ENCODE results near the gene KIRREL3. TPM values are rescaled to one million over a fixed set of nuclear protein-coding genes. Genes with fewer than 3 reads are reported as not detected.
A peak's percentile ranks its signal among the peaks of the same experiment; 100 is the strongest.

The KIRREL3 gene
- polyA plus RNA-seq, 1 donor = 0.80 TPM

DNA sequence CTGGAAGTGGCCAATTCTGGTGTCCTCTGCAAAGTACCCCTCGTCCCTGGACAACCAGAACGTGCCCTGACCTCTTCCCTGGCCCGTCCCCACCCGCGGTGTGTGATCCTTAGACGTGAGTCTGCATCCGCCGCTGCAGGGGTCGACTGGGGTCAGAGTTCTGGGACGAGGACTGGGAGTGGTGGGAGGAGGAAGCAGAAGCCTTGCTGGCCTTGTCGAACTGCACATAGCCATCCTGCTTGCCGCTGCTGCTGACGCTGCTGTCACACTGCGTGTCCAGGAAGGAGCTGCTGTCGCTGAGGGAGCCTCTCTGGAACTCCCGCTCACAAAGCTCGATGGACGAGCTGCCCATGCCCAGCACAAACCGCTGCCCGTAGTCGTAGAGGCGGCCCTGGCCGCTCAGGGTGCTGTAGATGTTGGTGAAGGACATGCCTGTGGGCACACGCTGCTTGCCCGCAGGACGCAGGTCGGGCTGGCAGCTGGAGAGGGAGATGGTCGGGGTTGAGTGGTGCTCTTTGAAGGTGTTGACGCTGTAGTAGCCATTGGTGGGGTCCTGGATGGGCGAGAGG lies 576.0 kb downstream of the KIRREL3 start:
- DNase-seq (ENCODE audit: low read depth) = no peak

GRCh38 chr11:126423743-126424142 lies 576.8 kb downstream of the KIRREL3 start:
- no peak for DNase-seq (ENCODE audit: low read depth)

- no peak for DNase-seq (ENCODE audit: low read depth)
These were observed 577.4 kb downstream of the KIRREL3 start for GRCh38 chr11:126423154-126423553.

- no peak for DNase-seq (ENCODE audit: low read depth)
These were observed 578.1 kb downstream of the KIRREL3 start for GRCh38 chr11:126422446-126422845.

GRCh38 chr11:126421271-126421671 lies 579.3 kb downstream of the KIRREL3 start:
- DNase-seq (ENCODE audit: low read depth) = no peak

- no peak for DNase-seq (ENCODE audit: low read depth)
These were observed 579.8 kb downstream of the KIRREL3 start for GRCh38 chr11:126420698-126421256.

DNA sequence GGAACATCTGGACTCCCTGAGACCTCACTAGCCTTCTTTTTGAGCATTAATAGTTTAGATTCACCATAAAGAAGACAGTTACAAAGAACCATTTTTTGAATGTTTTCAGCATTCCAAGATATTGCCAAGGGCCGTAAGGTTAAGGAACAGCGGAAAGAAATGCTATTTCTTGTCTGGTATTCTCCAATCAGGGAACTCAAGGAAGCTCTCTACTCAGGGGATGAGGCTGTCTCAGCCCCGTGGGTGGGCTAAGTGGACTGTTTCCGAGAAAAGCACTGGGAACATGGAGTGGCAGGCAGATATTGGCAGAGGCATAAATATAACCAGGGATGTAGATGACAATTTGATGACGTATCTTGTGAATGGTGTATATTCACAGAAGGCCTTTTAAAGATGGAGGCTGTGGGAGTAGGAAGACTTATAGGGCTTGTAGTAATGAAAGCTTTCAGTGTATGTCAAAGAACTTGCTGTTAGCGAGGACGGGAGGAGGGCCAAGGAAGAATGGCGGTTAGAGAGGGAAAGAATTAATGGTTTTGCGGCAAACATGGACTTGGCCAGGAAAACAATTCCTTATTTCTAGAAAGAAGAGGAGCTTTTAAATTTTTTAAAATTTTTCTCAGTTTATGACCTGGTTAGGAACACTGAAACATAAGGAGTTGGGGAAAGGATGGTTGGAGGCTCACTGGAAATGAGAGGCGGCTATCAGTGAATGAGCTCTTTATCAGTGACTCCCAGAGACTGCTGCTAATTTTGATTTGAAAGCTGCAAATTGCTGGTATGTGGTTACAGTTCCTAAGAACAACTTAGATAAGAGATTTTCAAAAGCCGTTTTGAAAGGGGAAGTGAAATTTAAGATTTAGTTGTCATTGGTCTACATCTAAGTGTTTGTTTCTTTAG lies 580.5 kb downstream of the KIRREL3 start:
- no peak for DNase-seq (ENCODE audit: low read depth)

DNA sequence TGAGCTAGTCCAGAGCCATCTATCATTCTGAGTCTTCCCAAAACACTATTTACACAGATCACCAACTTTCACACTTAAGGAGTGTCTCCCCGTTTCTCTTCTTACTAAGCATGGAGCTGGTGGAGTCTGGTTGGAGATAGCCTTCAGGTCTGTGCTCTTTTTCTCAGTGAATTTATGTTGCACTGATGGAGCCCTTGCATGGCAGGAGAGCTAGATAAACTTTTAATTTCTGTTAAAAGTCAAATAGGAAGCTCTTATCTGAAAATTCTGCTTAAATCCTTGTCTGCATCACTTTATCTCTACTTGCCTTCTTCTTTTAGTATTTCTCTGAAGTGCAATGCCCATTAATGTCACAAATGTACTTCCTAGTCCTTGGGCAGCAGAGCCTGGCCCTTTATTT lies 581.7 kb downstream of the KIRREL3 start:
- DNase-seq (ENCODE audit: low read depth) = no peak

DNA sequence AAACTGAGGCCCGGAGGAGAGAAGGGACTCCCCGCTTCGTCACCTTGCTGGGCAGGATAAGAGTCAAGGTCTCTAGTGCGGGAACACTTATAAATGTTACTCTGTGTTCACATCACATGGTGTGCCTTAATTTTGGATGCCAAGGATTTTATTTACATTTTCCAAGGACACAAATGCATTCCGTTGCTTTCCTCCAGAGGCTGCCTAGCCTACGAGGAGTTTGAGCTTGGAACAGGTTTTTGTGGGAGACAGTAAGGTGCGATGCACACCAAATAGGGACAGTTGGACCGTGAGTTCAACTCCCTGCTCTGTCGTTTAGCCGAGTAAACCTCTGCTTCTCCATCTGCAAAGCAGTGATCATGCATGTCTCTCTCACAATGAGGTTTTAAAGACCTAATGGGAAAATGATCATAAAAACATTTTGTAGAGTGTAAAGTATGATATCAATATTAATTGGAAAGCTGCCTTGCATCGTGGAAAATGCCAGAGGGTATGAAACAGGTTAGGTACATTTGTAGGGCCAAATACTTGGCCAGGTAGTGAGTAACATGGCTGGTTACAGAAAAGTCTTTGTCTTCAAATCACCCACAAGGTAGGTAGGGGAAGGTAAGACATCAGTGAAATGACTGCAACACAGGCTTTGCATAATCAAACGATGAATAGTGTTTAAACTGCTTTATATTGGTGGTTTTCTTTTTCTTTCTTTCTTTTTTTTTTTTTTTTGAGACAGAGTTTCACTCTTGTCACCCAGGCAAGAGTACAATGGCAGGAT lies 583.3 kb downstream of the KIRREL3 start:
- no peak for DNase-seq (ENCODE audit: low read depth)

- peak; percentile 70 for DNase-seq (ENCODE audit: low read depth)
These were observed 584.0 kb downstream of the KIRREL3 start for GRCh38 chr11:126416542-126417090.

DNA sequence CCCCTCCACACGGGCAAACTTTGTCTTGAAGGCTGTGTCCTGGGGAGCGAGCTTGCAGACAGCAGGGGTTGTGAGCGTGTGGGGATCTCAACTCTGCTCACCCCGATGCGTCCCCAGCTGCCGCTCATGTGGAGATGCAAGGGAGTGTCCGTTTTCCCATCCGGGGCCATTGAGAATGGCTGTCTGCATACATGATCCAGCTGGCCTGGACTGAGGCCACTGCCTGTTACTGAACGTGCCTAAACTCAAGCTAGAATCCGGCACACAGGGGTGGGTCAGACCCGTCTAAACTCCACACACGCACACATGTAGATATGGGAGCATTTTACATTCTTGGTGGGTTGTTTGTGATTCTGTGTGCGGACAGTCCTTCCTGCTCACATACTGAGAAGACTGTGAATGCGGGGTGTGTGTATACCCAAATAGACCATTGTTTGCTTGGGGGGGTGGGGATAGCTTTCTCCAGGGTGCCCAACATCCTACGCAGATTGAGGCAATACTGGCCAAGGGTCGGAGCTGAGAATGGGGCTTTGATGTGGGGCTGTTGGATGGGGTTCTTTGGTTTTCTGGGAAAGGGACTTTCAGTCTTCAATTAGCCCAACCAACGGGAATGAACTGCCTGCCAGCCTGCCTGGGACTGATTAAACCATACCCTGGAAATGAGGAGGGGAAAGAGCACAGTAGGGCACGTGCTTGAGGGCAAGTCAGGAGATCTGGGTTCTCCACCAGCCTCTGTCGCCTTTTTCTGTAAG lies 584.7 kb downstream of the KIRREL3 start:
- peak; percentile 75 for DNase-seq (ENCODE audit: low read depth)

DNA sequence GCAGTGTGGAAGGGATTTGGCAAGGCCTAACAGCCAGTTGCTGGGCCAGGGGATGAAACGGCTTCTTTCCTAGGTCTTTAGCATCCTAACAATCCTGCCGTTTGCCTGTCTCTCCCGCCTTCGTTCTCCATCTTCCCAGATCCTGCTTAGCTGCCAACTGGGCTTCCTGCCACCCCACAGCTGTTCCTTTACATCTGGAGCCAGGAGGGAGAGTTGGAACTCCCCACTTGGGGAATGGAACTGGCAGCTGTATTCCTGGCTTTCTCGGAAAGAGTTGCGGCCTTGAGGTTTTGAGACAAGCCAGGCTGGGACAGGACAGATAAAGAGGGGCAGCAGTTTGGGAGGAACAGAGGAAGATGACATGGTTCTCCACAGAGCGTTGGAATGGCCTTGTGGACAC lies 585.4 kb downstream of the KIRREL3 start:
- DNase-seq (ENCODE audit: low read depth) = peak; percentile 93

DNA sequence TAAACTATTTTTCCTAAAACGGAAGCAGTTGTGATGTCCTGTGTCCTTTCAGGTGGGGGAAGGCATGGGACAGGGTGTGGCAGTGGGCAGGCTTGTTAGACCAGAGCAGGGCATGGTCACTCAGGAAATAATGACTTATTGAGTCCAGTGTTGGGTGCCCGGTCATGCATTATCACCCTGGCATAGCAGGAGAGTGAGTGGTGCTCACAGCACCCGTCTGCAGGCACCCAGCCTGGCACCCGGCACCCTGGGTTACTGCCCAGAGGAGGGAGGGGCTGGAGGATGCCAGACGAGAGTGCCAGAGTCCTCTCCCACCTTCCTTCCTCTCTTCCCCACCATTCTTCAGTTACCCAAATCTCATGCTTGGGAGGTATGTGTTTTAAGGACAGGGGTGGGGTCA lies 586.0 kb downstream of the KIRREL3 start:
- no peak for DNase-seq (ENCODE audit: low read depth)

- DNase-seq (ENCODE audit: low read depth) = no peak
These were observed 586.6 kb downstream of the KIRREL3 start for GRCh38 chr11:126413843-126414405.

- no peak for DNase-seq (ENCODE audit: low read depth)
These were observed 587.1 kb downstream of the KIRREL3 start for GRCh38 chr11:126413426-126413825.

- no peak for DNase-seq (ENCODE audit: low read depth)
These were observed 588.6 kb downstream of the KIRREL3 start for GRCh38 chr11:126411971-126412381.

- no peak for DNase-seq (ENCODE audit: low read depth)
These were observed 589.9 kb downstream of the KIRREL3 start for GRCh38 chr11:126410649-126411048.

DNA sequence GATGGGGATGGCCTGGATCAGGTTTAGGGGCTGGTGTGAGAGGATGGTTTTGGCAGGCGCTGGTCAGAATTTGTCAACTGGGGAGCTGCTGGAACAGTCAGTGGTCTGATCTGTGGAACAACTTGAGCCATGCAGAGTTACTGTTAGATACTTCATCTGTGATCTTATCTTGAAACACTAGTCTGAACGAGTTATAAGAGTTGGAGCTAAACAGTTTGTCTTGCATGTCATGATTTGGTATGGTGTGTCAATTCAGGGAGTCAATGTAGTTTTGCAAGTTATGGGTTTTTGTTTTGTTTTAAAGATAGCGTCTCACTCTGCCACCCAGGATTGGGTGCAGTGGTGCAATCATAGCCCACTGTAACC lies 591.0 kb downstream of the KIRREL3 start:
- DNase-seq (ENCODE audit: low read depth) = no peak

DNA sequence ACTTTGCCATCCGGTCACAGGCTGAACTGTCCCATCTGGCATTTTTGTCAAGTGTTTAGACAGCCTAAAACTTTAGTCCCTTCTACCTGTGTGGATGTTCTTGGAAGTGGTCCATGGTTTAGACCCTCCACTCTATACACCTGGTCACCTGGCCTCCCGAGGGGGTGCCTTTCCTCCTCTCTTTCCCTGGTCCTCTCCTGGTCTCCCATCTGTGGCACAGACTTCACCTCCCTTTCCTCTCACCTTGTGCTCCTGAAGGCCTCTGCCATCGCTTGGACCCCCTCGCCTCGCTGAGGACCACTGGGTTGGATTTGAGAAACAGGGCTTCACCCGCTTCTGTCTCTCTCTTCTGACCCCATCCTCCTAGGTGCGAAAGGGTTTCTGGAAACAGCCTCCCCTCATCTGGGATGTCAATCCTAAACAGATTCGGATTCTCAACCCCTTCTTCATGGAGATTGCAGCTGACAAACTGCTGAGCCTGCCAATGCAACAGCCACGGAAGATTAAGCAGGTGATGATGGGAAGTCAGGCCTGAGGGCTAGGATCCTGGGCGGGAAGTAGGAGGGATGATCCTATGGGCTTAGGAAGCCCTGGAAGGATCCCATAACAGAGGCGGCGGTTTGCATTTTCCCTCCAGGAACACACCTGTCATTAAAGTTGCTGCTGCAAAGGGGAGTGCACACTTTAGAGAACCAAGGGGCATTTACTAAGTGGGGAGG lies 591.5 kb downstream of the KIRREL3 start:
- no peak for DNase-seq (ENCODE audit: low read depth)

DNA sequence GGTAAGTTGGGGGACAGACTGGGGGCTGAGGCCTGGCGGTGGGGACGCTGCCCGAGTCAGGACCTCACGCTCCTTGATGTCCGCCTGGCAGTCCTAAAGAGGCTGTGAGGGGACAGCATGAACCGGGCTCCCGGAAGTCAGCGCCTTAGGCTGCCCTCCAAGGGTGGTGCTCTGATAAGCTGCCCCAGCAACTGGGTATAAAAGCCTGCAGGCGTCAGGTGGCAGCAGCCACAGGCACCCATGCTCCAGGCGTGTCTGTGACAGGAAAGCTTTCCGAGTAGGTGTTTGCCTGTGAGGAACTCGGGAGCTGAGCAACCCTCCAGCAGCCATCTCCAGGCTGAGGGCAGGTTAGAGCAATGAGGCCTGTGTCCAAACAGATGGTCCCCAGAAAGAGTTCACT lies 592.1 kb downstream of the KIRREL3 start:
- DNase-seq (ENCODE audit: low read depth) = no peak
